Activated T-helper 9 cell treated with anti-CD3 and anti-CD28 coated beads, Interleukin-2, amount 50 U/mL, for 16 hours (primary cell): Measurements from ENCODE around the gene RIT2.

ENCODE experiments used
- DNase-seq: peaks from one replicate; pipeline ENCODE4 v3.0.0-alpha.2; 2020; ENCODE audit warnings: low read depth

The RIT2 gene

DNA sequence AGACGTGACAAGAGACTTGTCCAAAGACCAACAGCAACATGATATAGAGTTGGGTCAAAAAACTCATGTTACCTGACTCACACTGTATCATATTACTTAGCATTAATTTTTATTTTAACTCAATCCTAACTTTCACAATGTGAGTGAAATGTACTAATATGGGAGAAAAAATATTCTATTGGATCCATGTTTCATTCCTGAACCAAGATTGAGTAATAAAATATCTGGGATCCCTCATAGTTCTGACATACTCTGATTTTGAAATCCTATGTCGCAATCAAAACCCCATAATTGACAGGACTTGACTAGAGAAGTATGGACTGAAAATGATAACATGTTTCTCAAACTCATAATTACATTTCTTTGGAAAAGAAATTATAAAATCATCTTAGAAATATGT, 190.4 kb downstream of the RIT2 start:
- no peak for DNase-seq

DNA sequence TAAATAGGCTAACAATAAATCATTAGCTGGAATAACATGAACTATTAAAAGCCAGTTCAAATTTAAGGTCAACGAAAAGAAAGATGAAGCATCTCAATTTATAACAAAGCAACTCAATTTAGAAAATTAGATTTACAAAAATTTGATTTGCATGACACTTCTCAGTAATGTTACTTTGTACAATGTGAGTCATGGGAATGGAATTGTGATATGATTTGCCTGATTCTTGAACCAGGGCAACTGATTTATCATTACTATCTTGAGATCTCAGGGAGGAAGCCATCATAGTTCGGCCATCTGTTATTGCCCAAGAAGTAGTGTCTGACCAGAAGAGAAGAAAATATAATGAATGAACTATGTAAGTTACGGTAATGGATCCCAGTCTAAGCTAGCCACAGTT, 193.1 kb downstream of the RIT2 start:
- DNase-seq, result no peak

DNA sequence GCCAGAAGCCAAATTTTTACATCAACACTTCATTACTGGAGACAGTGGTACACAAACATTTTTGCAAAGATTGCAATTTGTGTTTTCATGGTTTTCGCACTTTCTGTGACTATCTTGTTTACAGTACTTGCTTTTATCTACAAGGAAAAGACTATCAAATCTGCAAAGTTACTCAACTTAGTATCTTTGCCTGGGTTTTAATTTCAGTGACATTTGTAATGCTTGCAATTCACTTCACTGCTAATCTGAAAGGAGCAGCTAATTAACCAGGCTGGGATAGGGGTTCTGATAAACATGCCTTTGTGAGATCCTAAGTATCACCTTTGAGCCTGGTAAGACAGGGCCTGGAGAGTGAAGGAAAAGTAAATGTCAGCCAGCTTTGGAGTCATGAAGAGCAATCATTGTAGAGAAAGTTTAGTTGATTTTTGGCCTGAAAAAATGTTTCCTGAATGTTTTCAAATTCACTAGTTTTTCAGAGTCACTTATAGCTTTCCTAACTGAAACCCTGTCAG, 194.2 kb downstream of the RIT2 start:
- no peak for DNase-seq

DNA sequence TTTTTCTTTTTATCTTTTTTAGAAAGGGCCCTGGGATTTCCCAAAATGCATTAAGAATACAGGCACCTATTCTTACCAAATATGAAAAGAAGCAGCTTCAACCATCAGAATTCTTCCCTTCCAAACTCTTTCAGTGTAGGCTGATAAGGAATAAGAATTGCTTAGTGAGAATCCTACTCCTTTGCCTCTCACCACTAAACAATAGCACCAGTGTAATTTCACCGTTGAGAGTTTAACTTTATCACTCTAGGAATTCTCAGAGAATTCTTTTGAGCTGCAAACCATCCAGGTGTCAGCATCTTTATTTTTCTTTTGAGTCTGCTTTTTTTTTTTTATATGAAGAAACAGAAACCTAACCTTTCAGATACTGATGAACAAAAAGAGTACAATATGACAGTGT, 194.9 kb downstream of the RIT2 start:
- DNase-seq, result no peak

DNA sequence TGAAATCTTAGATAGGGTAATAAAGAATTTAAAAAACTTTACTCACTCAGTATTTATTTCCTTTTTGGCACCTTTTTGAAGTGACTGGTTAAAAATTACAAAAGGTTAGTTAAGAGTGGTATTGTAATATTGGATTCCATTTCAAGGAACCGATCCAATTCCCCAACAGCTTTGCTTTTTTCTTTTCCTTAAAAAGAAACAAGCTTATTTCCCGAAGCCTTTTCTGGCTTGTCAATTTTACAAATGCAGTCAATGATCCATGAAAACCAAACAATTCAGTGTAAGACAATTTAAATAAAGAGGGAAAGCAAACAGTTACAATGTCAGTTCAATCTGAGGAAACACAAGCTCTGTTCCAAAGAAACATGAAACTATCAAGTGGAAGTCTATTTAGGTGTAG, 200.2 kb downstream of the RIT2 start:
- DNase-seq, result no peak

DNA sequence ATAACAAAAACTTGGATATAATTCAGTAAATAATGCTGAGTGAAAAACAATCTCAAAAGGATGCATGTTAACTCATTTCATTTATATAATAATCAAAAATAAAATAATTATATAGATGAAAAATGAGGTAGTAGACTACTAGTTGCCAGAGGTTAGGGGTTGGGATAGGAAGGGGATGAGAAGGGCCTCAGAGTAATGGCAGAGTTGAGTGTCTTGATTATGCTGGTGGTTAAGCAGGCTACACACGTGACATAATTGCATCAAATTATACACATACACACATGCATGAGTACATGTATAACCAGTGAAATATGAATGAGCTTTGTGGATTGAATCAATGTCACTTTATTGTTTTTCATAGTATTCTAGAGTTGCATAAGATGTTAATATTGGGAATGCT, 201.0 kb downstream of the RIT2 start:
- no peak for DNase-seq

DNA sequence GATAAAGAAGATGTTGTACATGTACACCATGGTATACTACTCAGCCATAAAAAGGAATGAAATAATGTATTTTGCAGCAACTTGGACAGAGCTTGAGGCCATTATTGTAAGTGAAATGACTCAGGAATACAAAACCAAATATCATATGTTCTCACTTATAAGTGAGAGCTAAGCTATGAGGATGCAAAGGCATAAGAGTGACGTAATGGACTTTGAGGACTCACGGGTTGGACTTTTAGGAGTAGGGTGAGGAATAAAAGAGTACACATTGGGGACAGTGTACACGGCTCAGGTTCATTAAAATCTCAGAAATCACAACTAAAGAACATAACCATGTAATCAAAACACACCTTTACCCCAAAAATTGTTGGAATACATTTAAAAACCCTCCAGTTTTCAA, 206.4 kb downstream of the RIT2 start:
- no peak for DNase-seq

DNA sequence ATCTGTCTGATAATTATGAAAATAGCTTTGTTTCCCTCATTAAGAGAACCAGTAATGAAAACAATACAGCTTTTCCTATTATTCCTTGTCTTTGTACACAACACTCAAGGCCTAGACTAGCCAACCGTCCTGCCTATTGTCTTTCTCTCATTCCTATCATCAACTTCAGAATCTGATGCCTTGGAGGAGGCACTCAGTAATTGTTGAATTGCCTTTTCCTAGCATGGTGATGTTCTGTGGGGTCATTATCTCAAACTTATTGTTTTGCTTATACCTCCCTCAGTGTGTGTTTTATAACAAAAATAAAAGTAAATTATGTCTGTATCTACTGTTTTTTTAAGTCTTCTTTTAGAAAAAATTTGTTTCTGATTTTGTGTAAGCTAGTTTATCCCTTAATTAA, 208.7 kb downstream of the RIT2 start:
- DNase-seq, result no peak

DNA sequence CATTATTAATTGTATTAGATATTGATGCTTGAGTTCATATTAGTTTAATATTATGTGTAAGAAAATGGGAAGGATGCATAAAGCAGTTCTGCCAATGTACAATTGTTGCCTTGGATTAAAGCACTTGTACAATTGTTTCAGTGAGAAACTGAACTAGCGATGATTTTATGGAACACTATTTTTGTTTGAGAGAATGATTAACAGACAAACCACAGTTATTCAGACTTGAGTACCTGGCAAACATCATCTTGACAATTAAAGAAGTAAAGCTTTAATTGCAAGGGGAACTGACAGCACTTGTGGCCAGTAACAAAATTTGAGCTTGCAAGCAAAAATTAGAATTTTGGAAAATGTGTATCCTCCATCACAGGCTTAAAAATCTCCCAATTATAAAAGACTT, 214.3 kb downstream of the RIT2 start:
- no peak for DNase-seq

DNA sequence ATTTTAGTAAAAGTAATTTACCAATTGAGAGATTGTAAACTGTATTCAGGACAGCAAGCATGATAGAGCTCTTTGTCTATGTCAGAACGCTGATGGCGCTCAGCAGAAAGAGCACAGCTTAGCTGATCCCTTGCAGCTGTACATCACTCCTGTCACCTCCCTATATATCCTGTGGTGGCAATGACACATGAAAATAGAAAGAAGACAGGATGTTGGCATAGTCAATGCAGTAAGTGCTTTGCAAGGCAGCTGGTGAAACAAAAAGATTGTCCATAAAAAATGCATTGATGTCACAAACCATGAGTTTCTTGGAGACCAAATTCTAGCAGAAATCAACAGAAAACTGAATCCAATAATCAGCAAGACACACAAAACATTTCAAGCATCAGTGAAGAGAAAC, 221.5 kb downstream of the RIT2 start:
- no peak for DNase-seq

DNA sequence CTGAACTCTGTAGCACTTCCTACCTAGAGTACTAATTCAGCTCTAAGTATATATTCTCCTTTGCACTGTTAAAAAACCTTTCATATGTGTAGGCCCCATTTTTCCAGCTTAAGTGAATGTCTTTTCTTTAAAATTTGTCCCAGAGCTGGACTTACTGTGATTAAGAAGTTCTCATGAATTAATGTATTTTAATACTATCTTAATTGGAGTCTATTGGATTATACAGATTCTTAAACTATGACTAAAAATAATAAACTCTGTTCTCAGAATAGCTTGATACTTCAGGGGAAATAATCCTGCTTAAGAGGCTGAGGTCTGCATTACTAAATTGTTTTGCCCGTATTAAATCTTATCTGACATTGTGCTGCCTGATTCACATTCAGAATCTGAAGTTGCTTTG, 223.3 kb downstream of the RIT2 start:
- no peak for DNase-seq

DNA sequence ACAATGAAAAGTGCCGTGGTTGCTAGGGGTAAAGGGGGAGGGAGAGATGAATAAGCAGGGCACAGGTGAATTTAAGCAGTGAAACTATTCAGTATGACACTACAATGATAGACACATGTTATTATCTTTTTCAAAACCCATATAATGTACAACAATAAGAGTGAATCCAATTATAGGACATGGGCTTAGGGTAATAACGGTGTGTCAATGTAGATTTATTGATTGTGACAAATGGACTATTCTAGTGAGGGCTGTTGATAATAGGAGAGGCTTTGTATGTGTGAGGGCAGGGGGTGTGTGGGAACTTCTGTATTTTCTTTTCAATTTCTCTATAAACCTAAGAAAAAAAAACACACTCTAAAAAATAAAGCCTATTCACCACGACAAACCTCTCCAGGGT, 223.8 kb downstream of the RIT2 start:
- DNase-seq, result no peak

DNA sequence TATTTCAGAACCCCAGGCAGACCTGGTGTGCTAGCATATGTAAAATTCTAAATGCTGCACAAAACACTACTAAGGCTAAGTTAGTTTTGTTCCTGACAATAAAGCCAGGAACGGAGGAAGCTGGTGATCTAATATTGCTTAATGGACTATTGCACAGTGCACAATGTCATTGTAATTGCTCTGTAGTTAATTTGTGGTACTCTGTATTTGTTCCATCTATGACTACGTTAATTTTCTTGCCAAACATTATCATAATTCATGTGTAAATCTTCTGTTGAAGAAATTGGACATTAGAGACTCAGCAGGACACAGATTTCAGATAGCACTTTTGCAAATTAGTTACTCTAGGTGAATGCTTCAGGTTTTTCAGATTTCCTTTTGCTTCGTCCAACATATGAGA, 232.3 kb downstream of the RIT2 start:
- DNase-seq, result no peak

DNA sequence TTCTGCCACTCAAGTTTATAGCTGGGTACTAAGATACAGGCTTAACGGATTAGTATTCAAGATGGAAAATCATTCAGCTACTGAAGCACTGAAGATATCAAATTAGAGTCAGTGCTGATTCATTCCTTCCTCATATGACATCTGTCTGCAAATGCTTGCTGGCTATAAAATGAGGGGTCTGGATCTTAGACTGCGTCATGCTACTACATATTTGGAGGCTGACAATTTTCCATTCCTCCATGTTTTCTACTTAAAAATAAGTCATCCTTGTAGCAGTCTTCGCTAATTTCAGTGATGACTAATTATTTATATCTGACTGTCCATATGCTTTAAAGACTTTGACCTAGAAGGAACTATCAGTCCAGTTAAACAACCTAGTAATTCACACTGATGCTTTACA, 233.4 kb downstream of the RIT2 start:
- no peak for DNase-seq

DNA sequence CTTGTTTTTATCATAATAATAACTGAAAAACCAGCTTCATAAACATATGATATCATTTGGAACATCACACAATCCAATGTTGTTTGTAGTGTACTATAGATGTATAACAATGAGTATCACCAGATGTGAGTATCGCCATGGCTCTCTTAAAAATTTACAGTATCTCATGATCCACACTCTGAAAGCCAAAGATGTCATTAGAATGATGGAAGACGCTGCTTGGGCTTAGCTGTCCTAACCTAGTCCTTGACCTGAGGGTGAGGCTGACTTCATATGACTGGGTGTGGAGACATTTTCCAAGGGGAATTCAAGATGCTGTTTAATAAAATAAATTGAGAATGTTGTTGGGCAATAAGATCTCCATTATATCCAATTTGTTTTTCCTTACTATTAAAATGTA, 242.6 kb downstream of the RIT2 start:
- DNase-seq, result no peak

DNA sequence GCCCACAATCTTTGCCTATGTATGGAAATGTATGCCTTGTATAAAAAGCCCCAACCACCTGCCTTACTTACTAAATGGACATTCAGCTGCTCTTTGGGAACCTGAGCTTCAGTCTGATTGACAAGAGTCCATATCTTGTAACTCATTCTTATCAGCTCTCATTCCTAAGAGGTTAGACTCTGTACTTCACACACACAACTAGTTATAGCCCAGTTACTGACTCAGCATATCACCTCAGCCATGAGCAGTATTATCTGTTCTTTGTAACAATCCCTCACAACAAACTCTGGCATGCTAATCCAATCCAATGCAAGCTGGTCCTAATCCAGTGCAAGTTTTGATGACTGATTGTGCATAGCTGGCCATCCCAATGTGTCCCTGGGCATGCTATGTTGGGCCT, 250.6 kb downstream of the RIT2 start:
- DNase-seq, result no peak

DNA sequence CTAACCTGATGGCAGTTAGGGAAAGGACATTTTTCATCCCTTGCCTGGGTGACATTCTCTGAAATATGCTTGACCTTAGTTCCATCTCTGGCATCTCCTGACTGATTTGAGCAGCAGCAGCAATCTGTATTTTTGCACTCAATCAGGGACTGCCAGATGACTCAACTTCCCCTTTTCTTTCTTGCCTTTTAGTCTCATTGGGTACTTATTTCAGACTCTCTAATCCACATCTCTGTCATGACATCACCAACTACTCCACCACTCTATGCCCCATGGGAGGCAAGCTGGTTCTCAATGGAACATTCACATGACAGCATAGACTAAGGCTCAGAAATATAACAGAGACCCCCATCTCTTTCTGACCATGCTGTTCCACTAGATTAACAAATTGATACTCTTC, 254.2 kb downstream of the RIT2 start:
- DNase-seq, result no peak

DNA sequence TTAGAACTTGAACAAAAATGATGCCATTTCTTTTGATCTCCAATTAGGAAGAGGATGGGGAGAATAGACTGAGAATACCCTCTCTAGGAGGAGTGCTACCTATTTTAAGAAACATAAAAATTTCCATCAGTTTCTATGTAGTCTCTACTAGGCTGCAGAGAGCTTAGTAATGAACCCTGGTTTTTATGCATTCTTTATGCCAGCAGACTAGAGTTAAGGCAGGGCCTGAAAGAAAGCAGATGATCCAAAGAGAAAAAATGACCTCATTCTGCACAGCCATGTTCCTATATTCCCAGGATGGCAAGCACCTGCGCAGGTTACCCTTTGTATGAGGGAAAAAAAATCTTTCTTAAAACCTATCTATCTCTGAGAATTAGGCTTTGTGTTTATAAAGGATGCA, 254.9 kb downstream of the RIT2 start:
- DNase-seq, result no peak

DNA sequence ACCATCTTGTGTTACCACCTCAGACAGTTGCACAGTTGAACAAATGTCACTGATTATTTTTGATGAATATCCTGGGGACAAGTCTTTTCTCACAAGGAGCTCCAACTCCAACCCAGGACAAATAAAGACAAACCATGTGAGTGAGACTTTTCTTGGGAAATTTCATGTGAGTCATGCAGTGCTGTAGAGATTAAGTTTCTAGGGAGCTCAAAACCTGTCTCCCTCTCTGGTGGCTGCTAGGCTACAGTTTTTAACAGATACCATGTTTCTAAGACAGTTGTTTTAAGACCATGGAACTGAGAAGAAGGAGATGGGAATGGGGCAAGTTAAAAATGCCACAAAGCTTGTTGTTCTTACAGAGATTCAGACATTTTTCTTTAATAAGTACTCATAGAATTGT, 255.5 kb downstream of the RIT2 start:
- no peak for DNase-seq

DNA sequence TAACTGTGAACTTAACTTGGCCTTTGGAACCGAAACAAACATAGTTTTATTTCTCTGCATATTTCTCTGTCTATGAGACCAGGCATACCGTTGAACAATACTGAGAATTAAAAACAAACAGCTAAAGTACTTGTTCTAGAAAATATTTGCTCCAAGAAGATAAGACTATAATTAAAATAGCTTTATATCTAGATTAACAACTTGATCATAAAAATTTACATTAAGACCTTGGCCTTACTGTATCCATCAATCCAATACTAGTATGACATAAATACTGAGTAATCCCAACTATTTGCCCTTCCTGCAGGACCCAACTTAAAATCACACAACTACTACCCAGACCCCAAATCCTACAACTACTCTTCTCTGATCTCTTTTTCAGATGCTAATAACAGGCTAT, 260.9 kb downstream of the RIT2 start:
- DNase-seq, result no peak

DNA sequence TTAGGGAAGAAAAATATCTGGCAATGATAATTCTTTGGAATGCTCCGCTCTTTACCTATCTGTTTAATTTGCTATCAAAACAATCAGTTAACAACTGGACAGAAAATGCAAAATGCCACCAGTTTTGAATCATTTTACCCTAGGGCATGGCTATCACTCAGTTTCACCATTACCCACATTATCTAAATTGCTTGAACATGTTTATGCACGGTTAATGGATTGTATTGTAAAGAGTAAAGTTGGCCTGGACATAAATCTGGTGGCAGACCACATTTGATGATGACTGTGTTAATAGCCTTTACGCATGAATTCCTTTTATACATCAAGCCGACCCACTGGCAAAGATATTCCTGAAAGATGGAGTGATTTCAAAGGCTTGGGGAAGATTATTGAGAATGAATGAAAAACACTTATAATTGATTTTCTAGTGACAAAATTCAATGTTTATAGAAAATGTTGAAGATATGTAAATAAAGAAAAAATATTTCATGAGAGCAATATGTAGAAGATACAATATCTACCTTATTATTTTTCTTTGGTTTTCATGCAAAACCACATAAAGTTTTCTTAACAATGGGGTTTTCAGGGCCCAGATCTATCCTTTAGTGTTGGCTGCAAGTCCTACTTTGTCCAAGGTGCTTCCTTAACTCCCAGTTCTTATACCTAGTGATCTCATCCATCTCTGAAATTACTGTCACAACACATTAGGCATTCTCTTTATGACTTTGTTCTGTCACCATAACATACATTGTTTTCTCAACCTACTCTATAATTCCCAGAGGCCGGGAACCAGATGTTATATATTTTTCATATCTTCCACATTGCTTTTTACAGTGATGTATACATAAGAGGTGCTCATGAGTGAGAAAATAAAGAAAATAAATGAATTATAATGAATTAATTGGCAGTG, 265.1 kb downstream of the RIT2 start:
- DNase-seq, result no peak

DNA sequence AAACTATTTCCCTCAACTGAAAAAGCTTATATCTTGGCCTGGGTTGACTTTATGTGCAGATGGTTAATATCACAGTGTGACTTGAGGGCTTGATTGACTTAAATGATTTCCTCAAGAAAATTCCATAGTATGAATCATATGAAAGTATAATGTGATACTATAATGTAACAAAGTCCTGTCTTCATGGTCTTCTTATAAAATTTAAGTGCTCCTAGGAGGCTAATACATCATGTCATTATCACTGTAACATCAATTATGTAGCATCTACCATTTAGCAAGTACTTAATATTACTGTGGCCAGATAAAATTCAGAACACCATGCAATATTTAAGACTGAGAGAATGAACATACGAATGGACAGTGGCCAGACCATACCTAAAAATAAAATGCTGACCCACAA, 276.1 kb downstream of the RIT2 start:
- DNase-seq, result no peak

DNA sequence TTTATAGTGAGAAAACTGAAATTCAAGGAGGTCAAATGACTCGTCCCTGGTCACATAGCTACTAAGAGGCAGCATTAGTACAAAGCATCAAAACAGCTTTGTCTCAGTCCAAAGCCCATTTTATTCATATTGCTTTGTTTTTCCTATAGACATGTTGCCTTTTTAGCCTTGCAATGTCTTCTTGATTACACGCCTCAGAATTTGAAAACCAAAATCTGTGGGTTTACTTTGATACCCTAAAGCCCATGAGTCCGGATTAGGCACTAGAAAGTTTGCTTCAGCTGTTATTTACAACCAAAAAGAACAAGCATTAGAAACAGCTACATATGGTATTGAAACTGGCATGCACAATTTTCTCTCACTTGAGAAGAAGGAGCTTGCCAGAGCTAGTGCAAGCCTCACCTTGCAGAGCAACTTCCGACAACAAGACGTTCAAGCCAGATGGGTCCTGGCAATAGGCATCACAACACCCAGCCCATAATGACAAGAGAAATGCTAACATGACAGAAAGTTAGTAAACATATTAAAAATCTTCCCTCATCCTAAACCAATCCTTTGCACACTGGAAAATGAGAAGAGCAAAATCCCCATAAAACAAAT, 276.8 kb downstream of the RIT2 start:
- no peak for DNase-seq

DNA sequence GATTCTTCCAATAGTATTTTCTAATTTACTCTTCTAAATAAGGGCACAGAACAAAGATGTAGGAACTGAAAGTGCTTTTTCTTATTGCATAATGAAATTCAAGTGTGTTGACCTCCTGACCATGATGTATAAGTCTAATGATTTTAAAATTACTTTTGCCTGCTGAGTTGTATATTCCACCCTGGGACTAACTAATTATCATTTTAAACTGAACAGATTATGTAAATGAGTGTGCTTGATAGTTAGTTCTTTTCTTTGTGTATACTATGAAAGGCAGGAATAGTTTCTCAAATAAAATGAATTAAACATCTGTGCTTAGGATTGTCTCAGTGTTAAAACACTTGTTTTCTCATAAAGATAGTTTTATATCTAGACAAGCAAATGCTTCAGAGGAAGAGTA, 284.5 kb downstream of the RIT2 start:
- DNase-seq, result no peak
